HG03108 (cell line): Measurements from ENCODE around the gene CCL14.
"Not testable (repeated sequence)": the region's sequence is repeated elsewhere in the genome, so short reads cannot be mapped to it uniquely, and the experiment has no call there.

ENCODE experiments used
- ATAC-seq: cut with Tn5 transposase; IDR thresholded peaks from one replicate; pipeline ENCODE4 v1.9.1; 2021; ENCODE audit warnings: moderate library complexity; ENCODE audit not compliant: unreplicated experiment

Gene CCL14

GRCh38 chr17:35986643-35987042 is at the start of gene CCL14:
TSS of gene CCL14 (minus strand) at chr17:35986729. CDS start at chr17:35986649, 80 bp downstream.
- ATAC-seq, result no peak

GRCh38 chr17:36036235-36036634 is 49.7 kb upstream of the CCL14 start:
- no peak for ATAC-seq

- no peak for ATAC-seq
Observed at GRCh38 chr17:36034127-36034526, 47.6 kb upstream of the CCL14 start.

- ATAC-seq, result no peak
Observed at GRCh38 chr17:36030956-36031355, 44.4 kb upstream of the CCL14 start.

- no peak for ATAC-seq
Observed at GRCh38 chr17:36027761-36028160, 41.2 kb upstream of the CCL14 start.

GRCh38 chr17:36024106-36024869 is 37.8 kb upstream of the CCL14 start:
- no peak for ATAC-seq

GRCh38 chr17:36019423-36019822 is 32.9 kb upstream of the CCL14 start:
- no peak for ATAC-seq

- ATAC-seq, result no peak
Observed at GRCh38 chr17:36017799-36018198, 31.3 kb upstream of the CCL14 start, which contains the start of gene CCL23. TSS of gene CCL23 (minus strand) at chr17:36017972. CDS start at chr17:36017897, 75 bp downstream.

GRCh38 chr17:36016555-36016954 is 30.0 kb upstream of the CCL14 start:
- no peak for ATAC-seq

- ATAC-seq, result not testable (repeated sequence)
Observed at GRCh38 chr17:36015895-36016294, 29.4 kb upstream of the CCL14 start.

GRCh38 chr17:36014946-36015345 is 28.4 kb upstream of the CCL14 start:
- ATAC-seq, result no peak

GRCh38 chr17:36011201-36011600 is 24.7 kb upstream of the CCL14 start:
- no peak for ATAC-seq

GRCh38 chr17:36008998-36009665 is 22.6 kb upstream of the CCL14 start:
- no peak for ATAC-seq

- no peak for ATAC-seq
Observed at GRCh38 chr17:36004594-36005108, 18.1 kb upstream of the CCL14 start.

- no peak for ATAC-seq
Observed at GRCh38 chr17:36002631-36003030, 16.1 kb upstream of the CCL14 start.

GRCh38 chr17:36001862-36002603 is 15.5 kb upstream of the CCL14 start:
- ATAC-seq, result no peak

GRCh38 chr17:36001110-36001771 is 14.7 kb upstream of the CCL14 start, which contains the start of gene CCL15:
TSS of gene CCL15 (minus strand) at chr17:36001553. CDS start at chr17:36001492, 61 bp downstream.
- no peak for ATAC-seq

GRCh38 chr17:36000732-36001109 is 14.2 kb upstream of the CCL14 start:
- ATAC-seq, result no peak

- ATAC-seq, result no peak
Observed at GRCh38 chr17:35998756-35999155, 12.2 kb upstream of the CCL14 start.

- ATAC-seq, result no peak
Observed at GRCh38 chr17:35998018-35998545, 11.6 kb upstream of the CCL14 start.
